Caki2 (cell line): ENCODE results near the gene ABCD2. TPM values are rescaled to one million over a fixed set of nuclear protein-coding genes. Genes with fewer than 3 reads are reported as not detected.
"Not testable (repeated sequence)": the region's sequence is repeated elsewhere in the genome, so short reads cannot be mapped to it uniquely, and the experiment has no call there.

Source experiments
- DNase-seq: peaks from one replicate; pipeline ENCODE4 v3.0.0-alpha.2; 2015; ENCODE audit warnings: low read depth
- in situ Hi-C: cut with HindIII; loops from 2 replicates; pipeline ENCODE4 v1.10.0; 2016; ENCODE audit warnings: low sequenced_read_pairs, low pct_unique_long_range_greater_than_20kb, mixed read lengths
- total RNA-seq: library from RNA; depleted of rRNA; stranded (reverse); fragments of >200 nt; shearing (Covaris generic); gene quantifications from 2 replicates; pipeline ENCODE4 v1.2.3, GENCODE V29; 2014; ENCODE audit warnings: low replicate concordance

The ABCD2 gene
- total RNA-seq, 1 experiment from 2014 or later, result not detected

DNA sequence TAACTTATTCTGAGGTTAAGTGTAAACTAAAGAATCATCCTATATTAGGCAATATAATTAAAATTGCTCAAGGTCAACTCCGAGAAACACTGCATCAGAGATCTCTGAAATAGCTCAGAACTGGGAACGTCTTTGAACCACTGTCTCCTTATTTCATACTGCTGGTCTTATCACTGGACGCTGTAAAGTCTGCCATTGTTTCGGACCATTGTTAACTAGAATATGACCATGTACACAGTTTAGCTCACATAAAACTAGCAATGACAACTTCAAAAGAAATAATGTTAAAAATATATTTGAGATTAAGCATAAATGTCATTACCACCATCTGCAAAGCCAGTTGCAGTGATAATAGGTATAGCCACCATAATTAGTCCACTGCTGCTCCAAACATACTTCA is 2.9 kb downstream of the ABCD2 start:
- no peak for DNase-seq
- in situ Hi-C loops, result no loop called here

DNA sequence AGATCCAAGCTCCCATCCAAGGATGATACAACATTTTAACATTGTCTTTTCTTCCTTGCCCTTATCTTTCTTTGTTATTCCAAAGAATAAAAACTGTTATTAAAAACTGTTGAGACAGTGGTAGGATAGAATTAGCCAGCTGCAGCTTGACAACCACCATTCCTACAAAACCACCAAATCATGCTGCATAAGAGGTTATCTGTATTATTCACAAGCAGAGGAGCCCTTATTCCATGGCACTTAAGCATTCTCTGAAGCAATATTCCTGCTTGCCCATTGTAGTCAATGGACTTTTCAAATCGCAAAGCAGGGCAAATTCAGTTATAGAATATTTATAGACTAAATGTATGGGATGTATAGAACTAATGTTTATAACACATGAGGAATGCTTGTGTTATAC is 3.4 kb downstream of the ABCD2 start:
- in situ Hi-C loops, result no loop called here
- no peak for DNase-seq

DNA sequence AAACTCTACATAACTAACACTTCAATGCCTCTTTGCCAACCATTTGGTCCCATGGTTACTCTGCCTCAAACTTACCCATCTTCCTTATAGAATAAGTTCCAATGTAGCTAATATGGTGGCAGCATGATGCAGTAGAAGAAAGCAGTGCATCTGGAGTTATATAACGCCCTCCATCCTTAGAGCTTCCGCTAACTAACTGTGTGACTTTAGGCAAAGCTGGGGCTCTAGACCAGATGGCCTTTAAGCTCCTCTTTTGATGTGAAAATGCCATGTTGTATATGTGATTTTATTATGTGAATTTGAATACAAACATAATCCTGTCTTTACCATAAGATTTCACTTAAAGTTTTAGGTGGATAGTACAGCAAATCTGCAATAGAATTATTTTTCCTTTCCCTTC is 6.1 kb downstream of the ABCD2 start:
- no peak for DNase-seq
- in situ Hi-C loops, result no loop called here

DNA sequence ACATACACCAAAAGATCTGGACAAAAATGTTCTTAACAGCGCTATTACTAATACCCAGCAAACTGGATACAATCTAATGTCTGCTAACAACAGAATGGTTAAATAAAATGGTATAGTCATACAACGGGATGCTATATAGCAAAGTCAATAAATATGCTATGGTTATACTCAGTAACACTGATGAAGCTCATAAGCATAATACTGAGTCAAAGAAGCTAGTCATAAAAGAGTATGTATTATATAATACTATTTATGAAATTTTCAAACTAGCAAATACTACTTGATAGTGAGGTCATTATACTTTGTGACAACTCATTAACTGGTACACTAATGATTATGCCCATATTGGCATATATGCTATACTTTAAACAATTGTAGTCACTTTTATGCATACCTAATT is 7.4 kb downstream of the ABCD2 start:
- in situ Hi-C loops, result no loop called here
- no peak for DNase-seq

DNA sequence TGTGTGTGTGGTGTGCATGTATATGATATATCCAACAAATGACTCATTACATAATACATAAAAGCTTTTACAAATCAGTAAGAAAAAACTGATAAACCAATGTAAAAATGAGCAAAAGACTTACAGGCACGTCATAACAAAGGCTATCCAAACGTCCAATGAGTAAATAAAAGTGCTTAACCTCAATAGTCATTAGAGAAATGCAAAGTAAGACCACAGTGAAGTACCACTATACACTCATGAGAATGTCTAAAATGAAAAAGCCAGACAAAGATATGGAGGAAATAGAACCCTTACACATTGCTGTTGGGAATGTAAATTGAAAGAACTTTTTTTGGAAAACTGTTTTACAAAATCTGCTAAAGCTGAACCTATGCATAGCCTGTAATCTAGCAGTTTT is 7.8 kb downstream of the ABCD2 start:
- in situ Hi-C loops, result no loop called here
- no peak for DNase-seq

DNA sequence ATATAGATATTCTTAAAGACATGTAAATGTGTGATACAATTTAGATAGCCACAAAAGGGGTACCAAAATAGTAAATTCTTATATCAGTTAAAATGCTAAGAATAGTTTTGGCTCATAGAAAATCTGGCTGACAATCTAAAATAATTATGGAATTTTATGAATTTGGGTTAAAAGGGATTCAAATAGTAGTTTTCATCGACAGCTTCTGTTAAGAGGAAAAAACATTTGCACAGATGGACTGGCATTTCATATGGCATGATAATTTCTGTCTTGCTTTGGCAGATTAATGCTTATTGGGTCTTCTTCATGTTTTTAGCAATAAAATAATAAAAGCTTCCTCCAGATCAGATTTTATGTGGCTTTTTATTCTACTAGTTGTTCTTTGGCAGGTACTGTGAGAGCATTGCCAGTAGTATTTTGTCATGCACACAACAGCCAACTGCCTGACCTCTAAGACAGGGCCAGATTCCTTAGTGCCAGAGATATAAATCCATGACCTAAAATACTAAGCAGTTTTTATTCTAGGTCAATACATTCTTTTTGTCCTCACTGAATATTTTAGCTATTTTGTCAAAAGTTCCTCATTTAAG is 9.1 kb downstream of the ABCD2 start:
- no peak for DNase-seq
- in situ Hi-C loops, result no loop called here

DNA sequence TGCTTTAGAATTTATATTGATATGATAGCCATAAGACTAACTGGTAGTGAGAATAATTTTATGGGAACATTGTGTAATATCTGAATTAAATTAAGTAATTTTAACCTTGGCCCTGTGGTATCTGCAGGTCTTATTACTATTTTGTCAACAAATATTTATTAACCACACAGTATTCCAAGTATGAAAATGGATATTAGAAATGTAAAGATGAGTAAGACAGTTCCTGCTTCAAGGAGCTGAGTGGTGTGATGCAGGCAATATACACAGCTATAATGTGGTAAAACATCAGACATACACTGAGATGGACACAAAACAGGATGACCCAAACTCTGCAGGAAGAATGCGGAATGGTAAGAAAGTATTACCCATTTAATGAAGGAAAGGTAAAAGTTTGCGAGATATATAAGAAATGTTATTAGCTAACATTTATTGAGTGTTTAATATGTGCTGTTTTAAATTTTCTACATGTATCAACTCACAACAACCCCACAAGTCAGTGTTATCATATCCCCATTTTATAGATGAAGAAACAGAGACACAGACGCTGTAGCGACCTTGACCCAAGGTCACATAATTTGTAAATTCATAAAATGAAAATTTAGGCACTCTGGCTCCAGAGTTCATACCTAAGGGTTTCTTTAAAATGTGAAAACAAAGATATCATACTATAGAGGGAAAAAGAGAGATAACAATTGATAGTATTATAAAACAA is 12.7 kb downstream of the ABCD2 start:
- in situ Hi-C loops, result no loop called here
- DNase-seq, result no peak

DNA sequence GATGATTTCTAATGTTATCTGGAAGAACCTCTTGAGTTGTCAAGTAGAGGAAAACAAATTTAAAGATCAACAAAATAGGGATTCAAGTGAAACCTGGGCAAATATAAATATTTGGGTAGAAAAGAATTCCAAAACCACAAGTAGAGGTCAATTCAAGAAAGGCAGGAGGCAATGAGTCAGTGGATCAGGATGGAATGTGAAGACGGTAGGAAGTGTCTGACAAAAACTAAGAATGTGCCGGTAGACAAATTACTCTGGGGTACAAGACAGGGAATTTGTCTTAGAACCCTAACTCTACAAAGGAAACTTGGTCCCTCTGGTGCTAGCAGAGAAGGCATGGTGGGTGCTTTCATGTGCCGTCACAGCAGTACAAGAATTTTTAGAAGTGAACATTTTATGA is 13.6 kb downstream of the ABCD2 start:
- no peak for DNase-seq
- in situ Hi-C loops, result no loop called here

DNA sequence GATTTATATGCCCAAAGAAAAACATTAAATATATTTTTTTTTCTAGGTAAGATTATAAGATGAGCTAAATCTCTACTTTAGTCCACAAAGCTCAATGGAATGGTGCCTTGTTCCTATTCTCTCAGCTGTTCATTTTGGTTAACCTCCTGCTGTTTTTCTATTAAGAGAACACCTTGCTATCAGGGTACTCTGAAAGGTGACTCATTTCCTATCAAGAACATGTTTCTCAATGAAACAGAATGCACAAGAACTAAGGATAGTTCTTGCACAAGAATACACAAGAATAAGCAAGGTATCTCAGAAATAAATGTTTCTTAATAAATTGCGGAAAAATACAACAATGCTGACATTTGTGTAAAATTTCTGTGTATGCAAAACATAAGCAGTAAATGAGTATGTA is 14.1 kb downstream of the ABCD2 start:
- no peak for DNase-seq

DNA sequence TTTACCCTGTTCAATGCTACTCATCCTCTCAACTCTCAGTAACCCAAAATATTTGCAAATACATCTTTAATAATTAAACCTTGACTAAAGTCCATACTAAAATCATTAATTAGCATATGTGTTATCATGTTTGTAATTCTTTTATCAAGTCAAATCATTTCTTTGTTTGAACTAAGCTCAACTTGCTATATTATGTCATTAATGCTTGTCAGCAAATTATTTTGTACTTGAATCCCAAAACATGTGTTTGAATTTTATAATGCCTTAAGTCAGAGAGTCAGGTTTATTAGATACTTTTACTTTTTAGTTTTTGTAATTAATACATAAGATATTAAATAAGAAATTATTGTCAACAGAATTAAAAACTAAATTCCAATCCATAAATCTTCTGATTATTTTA is 16.5 kb downstream of the ABCD2 start:
- in situ Hi-C loops, result no loop called here
- DNase-seq, result no peak

More for the DNA sequence above, 14.1 kb downstream of the ABCD2 start:
- in situ Hi-C loops, result no loop called here

DNA sequence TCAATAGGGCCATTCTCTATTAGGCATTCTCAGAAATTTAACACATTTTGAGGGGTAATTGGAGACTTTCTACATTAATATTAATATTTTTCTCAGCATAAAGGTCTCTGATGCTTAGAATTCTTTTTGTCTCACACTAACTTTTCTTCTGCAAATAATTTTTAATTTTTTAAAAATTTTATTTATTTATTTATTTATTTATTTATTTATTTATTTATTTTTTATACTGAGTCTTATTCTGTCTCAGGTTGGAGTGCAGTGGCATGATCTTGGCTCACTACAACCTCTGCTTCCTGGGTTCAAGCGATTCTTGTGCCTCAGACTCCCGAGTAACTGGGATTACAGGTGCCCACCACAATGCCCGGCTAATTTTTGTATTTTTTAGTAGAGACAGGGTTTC is 17.7 kb downstream of the ABCD2 start:
- DNase-seq, in situ Hi-C loops: not testable (repeated sequence)

DNA sequence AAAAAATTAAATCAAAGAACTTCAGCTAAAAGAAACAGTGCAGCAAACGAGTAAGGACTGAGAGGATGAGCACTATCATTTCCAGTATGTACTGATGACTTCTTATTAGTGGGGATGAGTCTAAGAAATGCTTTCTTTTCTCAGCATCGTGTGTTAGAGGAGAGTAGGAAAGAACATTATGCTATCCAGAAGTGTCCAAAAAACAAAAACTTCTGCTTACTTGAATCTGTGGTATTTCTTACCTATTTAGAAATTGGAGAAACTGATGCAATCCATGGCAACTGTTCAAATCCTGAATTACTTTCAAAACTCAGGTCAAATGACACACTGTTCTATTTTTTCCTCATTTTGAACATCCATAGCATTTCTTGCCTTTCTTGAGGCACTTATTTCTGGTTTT is 23.7 kb downstream of the ABCD2 start:
- DNase-seq, result no peak
- in situ Hi-C loops, result no loop called here

DNA sequence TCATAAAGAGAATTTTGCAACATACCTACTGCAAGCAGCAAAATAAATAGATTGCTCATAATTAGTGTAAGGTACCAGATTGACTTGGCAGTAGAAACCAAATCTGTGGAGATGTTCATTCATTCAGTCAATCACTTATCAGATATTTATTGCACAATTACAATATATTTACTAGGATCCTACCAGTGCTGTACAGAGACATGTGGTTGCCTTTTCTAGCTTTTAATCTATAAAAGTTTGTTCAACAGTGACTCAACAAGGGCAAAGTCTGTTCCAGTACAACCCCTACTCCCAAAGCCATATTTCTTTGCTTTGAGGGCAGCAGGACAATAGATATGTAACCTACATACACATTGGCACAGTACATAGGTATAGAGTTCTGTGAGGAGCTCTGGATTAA is 27.3 kb downstream of the ABCD2 start:
- DNase-seq, result no peak
- in situ Hi-C loops, result no loop called here

DNA sequence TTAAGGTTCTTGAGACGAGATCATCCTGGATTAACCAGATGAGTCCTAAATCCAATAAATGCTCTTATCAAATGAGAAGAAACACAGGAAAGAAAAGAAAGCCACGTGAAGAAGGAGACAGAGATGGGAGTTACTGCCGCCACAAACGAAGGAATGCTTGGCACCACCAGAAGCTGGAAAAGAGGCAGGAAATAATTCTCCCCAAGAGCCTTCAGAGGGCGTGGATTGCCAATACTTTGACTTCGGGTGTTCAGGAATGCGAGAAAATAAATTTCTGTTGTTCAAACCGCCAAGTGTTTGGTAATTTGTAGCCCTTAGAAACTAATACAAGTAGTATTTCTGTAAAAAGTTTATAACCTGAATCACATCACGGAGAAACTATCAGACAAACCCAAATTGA is 31.3 kb downstream of the ABCD2 start:
- no peak for DNase-seq

DNA sequence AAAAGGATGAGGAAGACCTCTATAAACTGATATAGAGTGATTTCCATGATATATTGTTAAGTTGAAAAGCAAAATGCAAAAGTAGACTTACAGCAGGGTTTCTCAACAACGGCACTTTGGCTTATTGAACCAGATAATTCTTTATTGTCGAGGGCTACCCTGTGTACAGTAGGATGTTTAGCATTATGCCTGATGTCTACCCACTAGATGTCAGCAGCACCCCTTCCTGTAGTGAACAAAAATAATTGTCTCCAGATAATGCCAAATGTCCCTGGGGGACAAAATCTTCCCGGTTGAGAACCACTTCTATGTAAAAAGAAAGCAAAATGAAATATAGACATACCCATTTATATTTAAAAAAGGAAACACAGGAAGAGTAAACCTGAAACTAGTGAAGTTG is 32.4 kb downstream of the ABCD2 start:
- no peak for DNase-seq
- in situ Hi-C loops, result no loop called here

More for the DNA sequence above, 31.3 kb downstream of the ABCD2 start:
- in situ Hi-C loops, result no loop called here

DNA sequence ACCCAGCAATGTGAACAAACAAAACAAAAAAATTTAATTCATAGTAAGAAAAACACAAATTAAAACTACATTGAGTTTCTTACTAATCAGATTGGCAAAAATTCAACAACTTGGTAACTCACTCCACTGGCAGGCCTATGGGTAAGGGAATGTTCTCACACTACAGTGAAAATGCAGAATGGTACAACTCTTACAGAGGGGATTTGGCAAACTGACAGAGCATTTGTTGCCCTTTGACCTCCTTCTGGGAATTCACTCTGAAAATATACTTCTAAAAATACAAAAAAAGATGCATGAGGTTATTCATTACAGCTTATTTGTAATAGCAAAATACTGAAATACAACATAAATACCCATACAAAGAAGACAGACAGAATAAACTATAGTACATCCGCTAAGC is 32.8 kb downstream of the ABCD2 start:
- in situ Hi-C loops, result no loop called here

DNA sequence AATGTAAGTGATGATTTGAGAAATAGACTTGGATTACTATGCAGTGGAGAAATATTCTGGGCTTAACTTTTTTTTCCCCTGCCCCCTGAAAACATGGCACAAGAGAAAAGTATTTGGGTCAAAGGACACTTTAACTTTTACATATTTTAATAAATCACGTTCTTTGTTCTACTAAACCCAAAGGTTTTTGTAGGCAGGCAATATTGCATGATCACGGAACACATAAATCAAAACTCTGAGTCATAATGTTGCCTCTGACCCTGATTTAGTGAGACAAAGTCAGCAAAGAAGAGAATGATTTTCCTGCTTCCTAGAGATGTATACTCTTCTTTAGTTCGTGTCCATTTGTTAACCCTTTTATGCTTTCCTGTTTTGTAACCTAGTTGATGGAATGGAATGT is 38.0 kb downstream of the ABCD2 start:
- no peak for DNase-seq

More for the DNA sequence above, 32.8 kb downstream of the ABCD2 start:
- DNase-seq, result no peak

DNA sequence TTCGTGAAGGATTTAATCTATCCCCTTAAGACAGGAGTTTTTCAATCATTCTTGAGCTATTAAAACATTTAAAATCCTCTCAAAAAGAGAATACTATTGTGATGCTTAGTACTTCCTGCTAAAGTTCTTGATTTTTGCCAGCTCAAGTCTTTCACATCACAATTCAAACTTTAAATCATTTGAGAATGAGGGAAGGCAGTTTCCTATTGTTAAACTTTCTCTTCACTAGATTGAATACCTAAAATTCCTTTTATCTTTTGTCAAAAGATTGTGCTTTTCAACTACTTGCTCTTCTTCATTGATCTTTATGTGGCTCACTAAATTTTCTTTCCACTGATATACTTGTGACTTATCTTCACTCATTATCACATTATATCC is 44.1 kb downstream of the ABCD2 start:
- in situ Hi-C loops, result no loop called here
- no peak for DNase-seq

More for the DNA sequence above, 38.0 kb downstream of the ABCD2 start:
- in situ Hi-C loops, result no loop called here

DNA sequence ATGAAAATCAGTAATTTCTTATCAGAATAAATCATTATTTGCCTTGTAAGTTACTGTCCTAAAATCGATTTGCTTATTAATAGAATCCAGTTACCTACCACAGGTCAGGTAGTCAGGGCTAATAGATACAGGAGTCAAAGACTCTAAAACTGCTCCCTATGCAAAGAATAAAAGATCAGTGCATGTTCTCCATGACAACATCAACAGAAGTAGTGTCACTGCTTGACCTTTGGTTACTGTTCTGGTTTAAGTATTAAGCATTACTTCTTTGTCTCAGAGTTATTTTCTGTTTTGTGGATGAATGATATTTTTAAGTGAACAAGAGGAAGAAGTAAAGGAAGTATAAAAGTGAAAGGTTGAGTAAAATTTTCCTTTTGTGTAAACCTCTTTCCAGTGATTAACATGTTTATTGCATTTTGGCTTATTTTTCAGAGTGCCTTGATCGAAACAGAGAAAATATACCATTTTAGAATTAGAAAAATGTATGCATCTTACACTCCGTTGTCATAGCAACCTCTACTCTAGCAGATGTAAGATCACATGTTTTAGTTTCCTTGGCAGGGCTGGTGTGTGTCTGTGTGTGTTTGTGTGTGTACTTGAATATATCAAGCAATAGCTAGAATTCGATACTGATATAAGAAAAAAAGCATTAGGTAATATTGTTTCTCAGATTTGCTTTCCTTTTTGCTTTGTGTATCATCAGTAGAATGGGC is 44.7 kb downstream of the ABCD2 start:
- in situ Hi-C loops, result no loop called here
- no peak for DNase-seq

DNA sequence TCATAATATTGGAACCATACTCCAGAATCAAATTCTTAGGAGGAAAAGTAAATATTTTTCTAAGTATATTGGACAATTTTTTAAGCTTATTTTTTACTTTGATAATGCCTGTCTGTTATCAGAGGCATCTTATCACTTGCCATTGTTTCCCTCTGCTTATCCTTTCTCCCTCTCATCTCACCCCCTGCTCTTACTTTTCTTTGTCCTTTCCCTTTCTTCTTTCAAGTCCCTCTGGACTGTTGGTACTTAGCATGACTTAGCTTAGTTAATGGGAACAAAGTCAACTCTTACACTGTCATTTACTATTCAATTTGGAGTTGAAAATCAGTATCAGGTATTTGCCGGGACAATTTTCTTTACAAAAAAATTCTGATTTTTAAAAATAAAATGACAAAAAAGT is 45.2 kb downstream of the ABCD2 start:
- DNase-seq, result no peak
- in situ Hi-C loops, result no loop called here
